HEK293 (cell line): ENCODE data around the gene ARHGDIA.

Experiments used
- EGR2 ChIP-seq: fragments of 450-650 bp; formaldehyde crosslinking; IDR thresholded peaks from 2 replicates; pipeline ENCODE4 v1.5.1; 2016; ENCODE audit warnings: low read depth, missing biosample characterization, missing genetic modification characterization
- KLF1 ChIP-seq: fragments of 450-650 bp; formaldehyde crosslinking; IDR thresholded peaks from 2 replicates; pipeline ENCODE4 v1.5.1; 2016; ENCODE audit warnings: missing biosample characterization, missing genetic modification characterization
- KLF8 ChIP-seq: fragments of 450-650 bp; formaldehyde crosslinking; IDR thresholded peaks from 2 replicates; pipeline ENCODE4 v1.5.1; 2016; ENCODE audit warnings: missing biosample characterization, missing genetic modification characterization
- MEIS1 ChIP-seq: sonication (generic); formaldehyde crosslinking; IDR thresholded peaks from 2 replicates; pipeline ENCODE4 v1.8.1; 2022; ENCODE audit warnings: missing genetic modification reagents, mild to moderate bottlenecking, borderline replicate concordance
- MZF1 ChIP-seq: fragments of 450-650 bp; formaldehyde crosslinking; IDR thresholded peaks from 2 replicates; pipeline ENCODE4 v1.5.1; 2017; ENCODE audit warnings: missing biosample characterization, missing genetic modification characterization, borderline replicate concordance
- SCRT2 ChIP-seq: fragments of 450-650 bp; formaldehyde crosslinking; IDR thresholded peaks from 2 replicates; pipeline ENCODE4 v1.5.1; 2016; ENCODE audit warnings: missing biosample characterization, missing genetic modification characterization
- ZBTB1 ChIP-seq: fragments of 450-650 bp; formaldehyde crosslinking; IDR thresholded peaks from 2 replicates; pipeline ENCODE4 v1.5.1; 2016; ENCODE audit warnings: missing biosample characterization, missing genetic modification characterization
- ZBTB7A ChIP-seq: fragments of 450-650 bp; formaldehyde crosslinking; IDR thresholded peaks from 2 replicates; pipeline ENCODE4 v1.5.1; 2016; ENCODE audit warnings: low read depth, missing biosample characterization, missing genetic modification characterization
- ZFP69B ChIP-seq: fragments of 450-650 bp; formaldehyde crosslinking; IDR thresholded peaks from 2 replicates; pipeline ENCODE4 v1.5.1; 2016; ENCODE audit warnings: missing biosample characterization, missing genetic modification characterization
- ZNF10 ChIP-seq: fragments of 450-650 bp; formaldehyde crosslinking; IDR thresholded peaks from 2 replicates; pipeline ENCODE4 v1.5.1; 2017; ENCODE audit warnings: missing biosample characterization, missing genetic modification characterization
- ZNF146 ChIP-seq: fragments of 450-650 bp; formaldehyde crosslinking; IDR thresholded peaks from 2 replicates; pipeline ENCODE4 v1.5.1; 2016; ENCODE audit warnings: missing biosample characterization, missing genetic modification characterization
- ZNF221 ChIP-seq: fragments of 450-650 bp; formaldehyde crosslinking; IDR thresholded peaks from 2 replicates; pipeline ENCODE4 v1.5.1; 2017; ENCODE audit warnings: missing biosample characterization, missing genetic modification characterization, borderline replicate concordance
- ZNF302 ChIP-seq: fragments of 450-650 bp; formaldehyde crosslinking; IDR thresholded peaks from 2 replicates; pipeline ENCODE4 v1.5.1; 2016; ENCODE audit warnings: missing biosample characterization, missing genetic modification characterization, low read depth
- ZNF350 ChIP-seq: fragments of 450-650 bp; formaldehyde crosslinking; IDR thresholded peaks from 2 replicates; pipeline ENCODE4 v1.5.0; 2017; ENCODE audit warnings: missing biosample characterization, mild to moderate bottlenecking, missing genetic modification characterization
- ZNF416 ChIP-seq: fragments of 450-650 bp; formaldehyde crosslinking; IDR thresholded peaks from 2 replicates; pipeline ENCODE4 v1.5.1; 2016; ENCODE audit warnings: missing biosample characterization, missing genetic modification characterization
- ZNF423 ChIP-seq: fragments of 450-650 bp; formaldehyde crosslinking; IDR thresholded peaks from 2 replicates; pipeline ENCODE4 v1.5.1; 2016; ENCODE audit warnings: missing biosample characterization, missing genetic modification characterization
- ZNF529 ChIP-seq: fragments of 450-650 bp; formaldehyde crosslinking; IDR thresholded peaks from 2 replicates; pipeline ENCODE4 v1.5.1; 2017; ENCODE audit warnings: missing genetic modification characterization, missing biosample characterization; ENCODE audit not compliant: insufficient replicate concordance
- ZNF558 ChIP-seq: fragments of 450-650 bp; formaldehyde crosslinking; IDR thresholded peaks from 2 replicates; pipeline ENCODE4 v1.5.1; 2016; ENCODE audit warnings: missing biosample characterization, missing genetic modification characterization
- ZNF623 ChIP-seq: fragments of 450-650 bp; formaldehyde crosslinking; IDR thresholded peaks from 2 replicates; pipeline ENCODE4 v1.5.1; 2016; ENCODE audit warnings: missing biosample characterization, missing genetic modification characterization
- ZNF791 ChIP-seq: fragments of 450-650 bp; formaldehyde crosslinking; IDR thresholded peaks from 2 replicates; pipeline ENCODE4 v1.5.1; 2016; ENCODE audit warnings: missing biosample characterization, missing genetic modification characterization
- ZNF843 ChIP-seq: fragments of 450-650 bp; formaldehyde crosslinking; IDR thresholded peaks from 2 replicates; pipeline ENCODE4 v1.5.1; 2016; ENCODE audit warnings: missing biosample characterization, missing genetic modification characterization
- ZSCAN23 ChIP-seq: fragments of 450-650 bp; formaldehyde crosslinking; IDR thresholded peaks from 2 replicates; pipeline ENCODE4 v1.5.1; 2016; ENCODE audit warnings: missing biosample characterization, missing genetic modification characterization
- ZSCAN30 ChIP-seq: fragments of 450-650 bp; IDR thresholded peaks from 2 replicates; pipeline ENCODE4 v1.5.1; 2018; ENCODE audit warnings: missing biosample characterization, mild to moderate bottlenecking, missing genetic modification characterization, moderate library complexity
- TF ChIP-seq, protein P1 (sequence below): fragments of 450-650 bp; formaldehyde crosslinking; optimal IDR thresholded peaks from 2 replicates; pipeline ENCODE3; 2016; ENCODE audit warnings: missing biosample characterization, mild to moderate bottlenecking, missing genetic modification characterization
- TF ChIP-seq, protein P2 (sequence below): fragments of 450-650 bp; formaldehyde crosslinking; IDR thresholded peaks from 2 replicates; pipeline ENCODE4 v1.5.1; 2016; ENCODE audit warnings: missing biosample characterization, missing genetic modification characterization
- TF ChIP-seq, protein P3 (sequence below): fragments of 450-650 bp; formaldehyde crosslinking; IDR thresholded peaks from 2 replicates; pipeline ENCODE4 v1.5.1; 2016; ENCODE audit warnings: missing biosample characterization, missing genetic modification characterization
- TF ChIP-seq, protein P4 (sequence below): fragments of 450-650 bp; formaldehyde crosslinking; IDR thresholded peaks from 2 replicates; pipeline ENCODE4 v1.5.1; 2017; ENCODE audit warnings: missing biosample characterization, missing genetic modification characterization
- TF ChIP-seq, protein P5 (sequence below): fragments of 450-650 bp; formaldehyde crosslinking; IDR thresholded peaks from 2 replicates; pipeline ENCODE4 v1.5.1; 2016; ENCODE audit warnings: missing biosample characterization, missing genetic modification characterization

Gene ARHGDIA

DNA sequence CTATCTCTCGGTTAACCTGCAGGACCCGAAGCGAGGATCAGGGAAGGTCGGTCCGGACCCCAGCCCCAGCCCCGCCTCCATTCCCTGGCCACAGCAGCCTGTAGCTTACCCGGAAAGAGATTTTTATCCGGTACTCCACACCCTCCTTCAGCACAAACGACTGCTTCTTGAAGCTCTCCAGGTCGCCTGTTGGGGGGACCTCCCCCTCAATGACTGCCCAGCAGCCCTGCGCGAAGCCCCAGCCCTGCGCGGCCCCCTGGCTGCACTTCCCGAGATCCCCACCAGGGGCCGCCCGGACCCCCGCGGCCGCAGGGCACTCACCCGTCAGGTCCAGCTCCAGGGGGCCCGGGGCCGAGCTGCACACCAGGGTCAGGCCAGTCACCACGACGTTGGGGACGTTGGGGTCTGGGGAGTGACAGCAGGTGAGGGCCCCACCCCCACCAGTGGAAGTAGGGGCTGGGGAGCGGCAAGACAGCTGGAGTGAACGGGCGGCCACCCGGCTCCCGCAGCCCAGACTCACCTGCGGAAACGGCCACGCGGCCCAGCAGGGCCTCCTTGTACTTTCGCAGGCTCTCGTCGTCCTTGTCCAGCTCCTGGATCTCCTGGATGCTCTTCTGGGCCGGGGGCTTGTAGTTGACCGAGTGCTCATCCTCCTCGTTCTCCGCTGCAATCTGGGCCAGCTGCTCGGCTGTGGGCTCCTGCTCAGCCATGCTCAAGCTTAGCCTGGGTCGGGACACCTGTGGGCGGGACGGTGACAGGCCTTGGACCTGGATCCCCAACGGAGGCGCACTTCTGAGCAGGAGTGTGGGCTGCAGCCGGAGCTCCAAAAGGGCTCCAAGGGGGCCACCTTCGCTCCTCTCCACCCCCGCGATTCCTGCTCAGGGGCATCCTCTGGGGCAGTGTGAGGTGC is 1.7 kb downstream of the ARHGDIA start (continued):
- TF ChIP-seq ZSCAN30 (tag by site-specific recombination) (peak; percentile 86), ZNF221 (tag by site-specific recombination) (no peak), MZF1 (tag by site-specific recombination) (0 out of 2 replicates have a peak, but pooled peaks have one; percentile 11), ZNF529 (tag by site-specific recombination) (no peak), ZNF423 (tag by site-specific recombination) (peak; percentile 88), ZFP69B (peak; percentile 11), KLF8 (tag by site-specific recombination) (peak; percentile 17; the same call in 1 of the 2 replicates), ZNF302 (no peak), KLF1 (tag by site-specific recombination) (peak; percentile 19; the same call in 1 of the 2 replicates), ZBTB7A (peak; percentile 74; the same call in 1 of the 2 replicates), ZNF623 (tag by site-specific recombination) (0 out of 2 replicates have a peak, but pooled peaks have one; percentile 7), ZNF843 (tag by site-specific recombination) (peak; percentile 53), ZNF350 (tag by site-specific recombination) (no peak), ZNF146 (tag by site-specific recombination) (0 out of 2 replicates have a peak, but pooled peaks have one; percentile 7), ZBTB1 (tag by site-specific recombination) (peak; percentile 23; the same call in 1 of the 2 replicates), ZNF791 (tag by site-specific recombination) (no peak), ZNF558 (tag by site-specific recombination) (no peak), MEIS1 (CRISPR knock-in tag) (no peak), ZNF10 (tag by site-specific recombination) (0 out of 2 replicates have a peak, but pooled peaks have one; percentile 14), EGR2 (tag by site-specific recombination) (peak; percentile 75), SCRT2 (tag by site-specific recombination) (peak; percentile 95), ZNF416 (tag by site-specific recombination) (no peak), ZSCAN23 (peak; percentile 70; the same call in 1 of the 2 replicates)
- TF ChIP-seq, protein P1, sequence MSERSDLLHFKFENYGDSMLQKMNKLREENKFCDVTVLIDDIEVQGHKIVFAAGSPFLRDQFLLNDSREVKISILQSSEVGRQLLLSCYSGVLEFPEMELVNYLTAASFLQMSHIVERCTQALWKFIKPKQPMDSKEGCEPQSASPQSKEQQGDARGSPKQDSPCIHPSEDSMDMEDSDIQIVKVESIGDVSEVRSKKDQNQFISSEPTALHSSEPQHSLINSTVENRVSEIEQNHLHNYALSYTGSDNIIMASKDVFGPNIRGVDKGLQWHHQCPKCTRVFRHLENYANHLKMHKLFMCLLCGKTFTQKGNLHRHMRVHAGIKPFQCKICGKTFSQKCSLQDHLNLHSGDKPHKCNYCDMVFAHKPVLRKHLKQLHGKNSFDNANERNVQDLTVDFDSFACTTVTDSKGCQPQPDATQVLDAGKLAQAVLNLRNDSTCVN (tag by site-specific recombination) = peak; percentile 81
- TF ChIP-seq, protein P2, sequence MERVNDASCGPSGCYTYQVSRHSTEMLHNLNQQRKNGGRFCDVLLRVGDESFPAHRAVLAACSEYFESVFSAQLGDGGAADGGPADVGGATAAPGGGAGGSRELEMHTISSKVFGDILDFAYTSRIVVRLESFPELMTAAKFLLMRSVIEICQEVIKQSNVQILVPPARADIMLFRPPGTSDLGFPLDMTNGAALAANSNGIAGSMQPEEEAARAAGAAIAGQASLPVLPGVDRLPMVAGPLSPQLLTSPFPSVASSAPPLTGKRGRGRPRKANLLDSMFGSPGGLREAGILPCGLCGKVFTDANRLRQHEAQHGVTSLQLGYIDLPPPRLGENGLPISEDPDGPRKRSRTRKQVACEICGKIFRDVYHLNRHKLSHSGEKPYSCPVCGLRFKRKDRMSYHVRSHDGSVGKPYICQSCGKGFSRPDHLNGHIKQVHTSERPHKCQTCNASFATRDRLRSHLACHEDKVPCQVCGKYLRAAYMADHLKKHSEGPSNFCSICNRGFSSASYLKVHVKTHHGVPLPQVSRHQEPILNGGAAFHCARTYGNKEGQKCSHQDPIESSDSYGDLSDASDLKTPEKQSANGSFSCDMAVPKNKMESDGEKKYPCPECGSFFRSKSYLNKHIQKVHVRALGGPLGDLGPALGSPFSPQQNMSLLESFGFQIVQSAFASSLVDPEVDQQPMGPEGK = peak; percentile 53
- TF ChIP-seq, protein P3, sequence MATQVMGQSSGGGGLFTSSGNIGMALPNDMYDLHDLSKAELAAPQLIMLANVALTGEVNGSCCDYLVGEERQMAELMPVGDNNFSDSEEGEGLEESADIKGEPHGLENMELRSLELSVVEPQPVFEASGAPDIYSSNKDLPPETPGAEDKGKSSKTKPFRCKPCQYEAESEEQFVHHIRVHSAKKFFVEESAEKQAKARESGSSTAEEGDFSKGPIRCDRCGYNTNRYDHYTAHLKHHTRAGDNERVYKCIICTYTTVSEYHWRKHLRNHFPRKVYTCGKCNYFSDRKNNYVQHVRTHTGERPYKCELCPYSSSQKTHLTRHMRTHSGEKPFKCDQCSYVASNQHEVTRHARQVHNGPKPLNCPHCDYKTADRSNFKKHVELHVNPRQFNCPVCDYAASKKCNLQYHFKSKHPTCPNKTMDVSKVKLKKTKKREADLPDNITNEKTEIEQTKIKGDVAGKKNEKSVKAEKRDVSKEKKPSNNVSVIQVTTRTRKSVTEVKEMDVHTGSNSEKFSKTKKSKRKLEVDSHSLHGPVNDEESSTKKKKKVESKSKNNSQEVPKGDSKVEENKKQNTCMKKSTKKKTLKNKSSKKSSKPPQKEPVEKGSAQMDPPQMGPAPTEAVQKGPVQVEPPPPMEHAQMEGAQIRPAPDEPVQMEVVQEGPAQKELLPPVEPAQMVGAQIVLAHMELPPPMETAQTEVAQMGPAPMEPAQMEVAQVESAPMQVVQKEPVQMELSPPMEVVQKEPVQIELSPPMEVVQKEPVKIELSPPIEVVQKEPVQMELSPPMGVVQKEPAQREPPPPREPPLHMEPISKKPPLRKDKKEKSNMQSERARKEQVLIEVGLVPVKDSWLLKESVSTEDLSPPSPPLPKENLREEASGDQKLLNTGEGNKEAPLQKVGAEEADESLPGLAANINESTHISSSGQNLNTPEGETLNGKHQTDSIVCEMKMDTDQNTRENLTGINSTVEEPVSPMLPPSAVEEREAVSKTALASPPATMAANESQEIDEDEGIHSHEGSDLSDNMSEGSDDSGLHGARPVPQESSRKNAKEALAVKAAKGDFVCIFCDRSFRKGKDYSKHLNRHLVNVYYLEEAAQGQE = 0 out of 2 replicates have a peak, but pooled peaks have one; percentile 45
- TF ChIP-seq, protein P4, sequence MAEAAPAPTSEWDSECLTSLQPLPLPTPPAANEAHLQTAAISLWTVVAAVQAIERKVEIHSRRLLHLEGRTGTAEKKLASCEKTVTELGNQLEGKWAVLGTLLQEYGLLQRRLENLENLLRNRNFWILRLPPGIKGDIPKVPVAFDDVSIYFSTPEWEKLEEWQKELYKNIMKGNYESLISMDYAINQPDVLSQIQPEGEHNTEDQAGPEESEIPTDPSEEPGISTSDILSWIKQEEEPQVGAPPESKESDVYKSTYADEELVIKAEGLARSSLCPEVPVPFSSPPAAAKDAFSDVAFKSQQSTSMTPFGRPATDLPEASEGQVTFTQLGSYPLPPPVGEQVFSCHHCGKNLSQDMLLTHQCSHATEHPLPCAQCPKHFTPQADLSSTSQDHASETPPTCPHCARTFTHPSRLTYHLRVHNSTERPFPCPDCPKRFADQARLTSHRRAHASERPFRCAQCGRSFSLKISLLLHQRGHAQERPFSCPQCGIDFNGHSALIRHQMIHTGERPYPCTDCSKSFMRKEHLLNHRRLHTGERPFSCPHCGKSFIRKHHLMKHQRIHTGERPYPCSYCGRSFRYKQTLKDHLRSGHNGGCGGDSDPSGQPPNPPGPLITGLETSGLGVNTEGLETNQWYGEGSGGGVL (tag by site-specific recombination) = peak; percentile 9; the same call in 1 of the 2 replicates
- TF ChIP-seq, protein P5, sequence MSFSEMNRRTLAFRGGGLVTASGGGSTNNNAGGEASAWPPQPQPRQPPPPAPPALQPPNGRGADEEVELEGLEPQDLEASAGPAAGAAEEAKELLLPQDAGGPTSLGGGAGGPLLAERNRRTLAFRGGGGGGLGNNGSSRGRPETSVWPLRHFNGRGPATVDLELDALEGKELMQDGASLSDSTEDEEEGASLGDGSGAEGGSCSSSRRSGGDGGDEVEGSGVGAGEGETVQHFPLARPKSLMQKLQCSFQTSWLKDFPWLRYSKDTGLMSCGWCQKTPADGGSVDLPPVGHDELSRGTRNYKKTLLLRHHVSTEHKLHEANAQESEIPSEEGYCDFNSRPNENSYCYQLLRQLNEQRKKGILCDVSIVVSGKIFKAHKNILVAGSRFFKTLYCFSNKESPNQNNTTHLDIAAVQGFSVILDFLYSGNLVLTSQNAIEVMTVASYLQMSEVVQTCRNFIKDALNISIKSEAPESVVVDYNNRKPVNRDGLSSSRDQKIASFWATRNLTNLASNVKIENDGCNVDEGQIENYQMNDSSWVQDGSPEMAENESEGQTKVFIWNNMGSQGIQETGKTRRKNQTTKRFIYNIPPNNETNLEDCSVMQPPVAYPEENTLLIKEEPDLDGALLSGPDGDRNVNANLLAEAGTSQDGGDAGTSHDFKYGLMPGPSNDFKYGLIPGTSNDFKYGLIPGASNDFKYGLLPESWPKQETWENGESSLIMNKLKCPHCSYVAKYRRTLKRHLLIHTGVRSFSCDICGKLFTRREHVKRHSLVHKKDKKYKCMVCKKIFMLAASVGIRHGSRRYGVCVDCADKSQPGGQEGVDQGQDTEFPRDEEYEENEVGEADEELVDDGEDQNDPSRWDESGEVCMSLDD (tag by site-specific recombination) = peak; percentile 68
